DND-41 (cell line): ENCODE results near the gene TUBGCP3.

Experiments used
- EZH2 ChIP-seq: IDR thresholded peaks from 3 replicates; pipeline ENCODE4 v1.6.1; 2012; ENCODE audit warnings: borderline replicate concordance, low read depth, mild to moderate bottlenecking, moderate library complexity, low read length, inconsistent platforms; ENCODE audit not compliant: severe bottlenecking
- TF ChIP-seq, protein P1 (sequence below): IDR thresholded peaks from 2 replicates; pipeline ENCODE4 v1.5.1; 2012; ENCODE audit warnings: borderline replicate concordance, low read length, moderate library complexity, mild to moderate bottlenecking; ENCODE audit not compliant: poor library complexity, severe bottlenecking; ENCODE audit errors: extremely low read depth

DNA sequence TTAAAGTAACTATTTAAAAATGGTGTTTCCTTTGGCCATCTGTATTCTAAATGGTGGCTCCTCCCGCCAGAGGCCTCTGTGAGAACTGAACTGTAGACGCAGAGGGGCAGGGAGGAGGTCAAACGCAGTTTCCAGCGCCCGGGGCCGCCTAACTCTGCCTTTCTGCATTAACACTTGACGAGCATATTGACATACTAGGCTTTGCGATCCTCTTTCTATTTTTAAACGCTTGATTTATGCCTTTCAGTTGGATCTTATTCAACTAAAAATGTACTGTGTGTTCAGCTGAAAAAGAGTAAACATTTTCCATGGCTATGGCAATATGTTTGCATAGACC, 137.1 kb downstream of the TUBGCP3 start:
- TF ChIP-seq, protein P1, sequence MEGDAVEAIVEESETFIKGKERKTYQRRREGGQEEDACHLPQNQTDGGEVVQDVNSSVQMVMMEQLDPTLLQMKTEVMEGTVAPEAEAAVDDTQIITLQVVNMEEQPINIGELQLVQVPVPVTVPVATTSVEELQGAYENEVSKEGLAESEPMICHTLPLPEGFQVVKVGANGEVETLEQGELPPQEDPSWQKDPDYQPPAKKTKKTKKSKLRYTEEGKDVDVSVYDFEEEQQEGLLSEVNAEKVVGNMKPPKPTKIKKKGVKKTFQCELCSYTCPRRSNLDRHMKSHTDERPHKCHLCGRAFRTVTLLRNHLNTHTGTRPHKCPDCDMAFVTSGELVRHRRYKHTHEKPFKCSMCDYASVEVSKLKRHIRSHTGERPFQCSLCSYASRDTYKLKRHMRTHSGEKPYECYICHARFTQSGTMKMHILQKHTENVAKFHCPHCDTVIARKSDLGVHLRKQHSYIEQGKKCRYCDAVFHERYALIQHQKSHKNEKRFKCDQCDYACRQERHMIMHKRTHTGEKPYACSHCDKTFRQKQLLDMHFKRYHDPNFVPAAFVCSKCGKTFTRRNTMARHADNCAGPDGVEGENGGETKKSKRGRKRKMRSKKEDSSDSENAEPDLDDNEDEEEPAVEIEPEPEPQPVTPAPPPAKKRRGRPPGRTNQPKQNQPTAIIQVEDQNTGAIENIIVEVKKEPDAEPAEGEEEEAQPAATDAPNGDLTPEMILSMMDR, result no peak
- no peak for TF ChIP-seq EZH2
